ENCODE measurements around the gene ROBO2. TPM values are rescaled to one million over a fixed set of nuclear protein-coding genes. Genes with fewer than 3 reads are reported as not detected.

ROBO2 gene
- polyA plus RNA-seq, 2 of the 4 experiments (the other 2 are of a cell fraction): 0.04 TPM; not detected in 1

DNA sequence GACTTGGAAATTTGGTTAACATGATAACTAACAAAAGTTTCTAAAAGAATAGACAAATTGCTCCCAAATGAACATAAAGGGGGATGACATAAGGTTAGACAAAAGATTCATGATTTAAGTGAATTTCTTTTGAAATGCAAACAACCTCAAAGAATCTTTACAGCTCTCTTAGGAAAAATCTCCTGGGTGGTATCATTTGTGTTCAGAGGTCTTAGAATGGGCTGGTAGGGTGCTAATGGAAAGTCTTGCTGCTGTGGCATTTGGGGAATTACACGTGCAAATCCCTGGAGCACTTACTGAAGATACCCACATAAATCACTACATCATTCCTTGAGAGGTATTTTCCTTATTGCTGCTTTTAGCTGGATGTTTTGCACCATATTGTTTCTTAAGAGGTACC lies 14.4 kb upstream of the ROBO2 start:
- Histone ChIP-seq H3K9me3 (no peaks in the 10 kb centered on the region), H3K4me1 (no peaks in the 10 kb centered on the region), H3K4me2 (no peak overlapping the region), H3K4me3 (no peak overlapping the region), H3K27ac (no peak overlapping the region)
- ATAC-seq (no peak), DNase-seq (ENCODE audit: low read depth in 1 of 2, low spot score in 1 of 2) (no peak), FAIRE-seq (no peak)
- ChIA-PET CTCF (no interaction called here), POLR2A (no interaction called here)
- WGBS (ENCODE audit: missing lambda C conversion rate): 0% methylated on average over 1 of the region's 1 CpG
- TF ChIP-seq MAZ (IDR thresholded peaks at IDR 0.05; ENCODE audit: borderline replicate concordance, low read depth, low read length): no peak
- no peak for TF ChIP-seq JUN (IDR thresholded peaks at IDR 0.05)
- TF ChIP-seq, protein P1, sequence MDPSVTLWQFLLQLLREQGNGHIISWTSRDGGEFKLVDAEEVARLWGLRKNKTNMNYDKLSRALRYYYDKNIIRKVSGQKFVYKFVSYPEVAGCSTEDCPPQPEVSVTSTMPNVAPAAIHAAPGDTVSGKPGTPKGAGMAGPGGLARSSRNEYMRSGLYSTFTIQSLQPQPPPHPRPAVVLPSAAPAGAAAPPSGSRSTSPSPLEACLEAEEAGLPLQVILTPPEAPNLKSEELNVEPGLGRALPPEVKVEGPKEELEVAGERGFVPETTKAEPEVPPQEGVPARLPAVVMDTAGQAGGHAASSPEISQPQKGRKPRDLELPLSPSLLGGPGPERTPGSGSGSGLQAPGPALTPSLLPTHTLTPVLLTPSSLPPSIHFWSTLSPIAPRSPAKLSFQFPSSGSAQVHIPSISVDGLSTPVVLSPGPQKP (IDR thresholded peaks at IDR 0.05; ENCODE audit: low read depth, low read length): no peak
- no peak for TF ChIP-seq SMC3 (IDR thresholded peaks at IDR 0.05)
- TF ChIP-seq, protein P2, sequence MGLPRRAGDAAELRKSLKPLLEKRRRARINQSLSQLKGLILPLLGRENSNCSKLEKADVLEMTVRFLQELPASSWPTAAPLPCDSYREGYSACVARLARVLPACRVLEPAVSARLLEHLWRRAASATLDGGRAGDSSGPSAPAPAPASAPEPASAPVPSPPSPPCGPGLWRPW (IDR thresholded peaks at IDR 0.05): no peak
- TF ChIP-seq FOSB (CRISPR knock-in tag; IDR thresholded peaks at IDR 0.05): no peak
- TF ChIP-seq RFX5 (IDR thresholded peaks at IDR 0.05): no peak
- no peak for TF ChIP-seq CBX2 (IDR thresholded peaks at IDR 0.05; ENCODE audit: borderline replicate concordance, low read depth)
- no peak for TF ChIP-seq HOXB5 (CRISPR knock-in tag; IDR thresholded peaks at IDR 0.05)
- TF ChIP-seq, protein P3, sequence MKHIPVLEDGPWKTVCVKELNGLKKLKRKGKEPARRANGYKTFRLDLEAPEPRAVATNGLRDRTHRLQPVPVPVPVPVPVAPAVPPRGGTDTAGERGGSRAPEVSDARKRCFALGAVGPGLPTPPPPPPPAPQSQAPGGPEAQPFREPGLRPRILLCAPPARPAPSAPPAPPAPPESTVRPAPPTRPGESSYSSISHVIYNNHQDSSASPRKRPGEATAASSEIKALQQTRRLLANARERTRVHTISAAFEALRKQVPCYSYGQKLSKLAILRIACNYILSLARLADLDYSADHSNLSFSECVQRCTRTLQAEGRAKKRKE (CRISPR knock-in tag; IDR thresholded peaks at IDR 0.05; ENCODE audit: low read depth): no peak
- TF ChIP-seq RNF2 (IDR thresholded peaks at IDR 0.05; ENCODE audit: borderline replicate concordance, low read depth): no peak
- TF ChIP-seq, protein P4, sequence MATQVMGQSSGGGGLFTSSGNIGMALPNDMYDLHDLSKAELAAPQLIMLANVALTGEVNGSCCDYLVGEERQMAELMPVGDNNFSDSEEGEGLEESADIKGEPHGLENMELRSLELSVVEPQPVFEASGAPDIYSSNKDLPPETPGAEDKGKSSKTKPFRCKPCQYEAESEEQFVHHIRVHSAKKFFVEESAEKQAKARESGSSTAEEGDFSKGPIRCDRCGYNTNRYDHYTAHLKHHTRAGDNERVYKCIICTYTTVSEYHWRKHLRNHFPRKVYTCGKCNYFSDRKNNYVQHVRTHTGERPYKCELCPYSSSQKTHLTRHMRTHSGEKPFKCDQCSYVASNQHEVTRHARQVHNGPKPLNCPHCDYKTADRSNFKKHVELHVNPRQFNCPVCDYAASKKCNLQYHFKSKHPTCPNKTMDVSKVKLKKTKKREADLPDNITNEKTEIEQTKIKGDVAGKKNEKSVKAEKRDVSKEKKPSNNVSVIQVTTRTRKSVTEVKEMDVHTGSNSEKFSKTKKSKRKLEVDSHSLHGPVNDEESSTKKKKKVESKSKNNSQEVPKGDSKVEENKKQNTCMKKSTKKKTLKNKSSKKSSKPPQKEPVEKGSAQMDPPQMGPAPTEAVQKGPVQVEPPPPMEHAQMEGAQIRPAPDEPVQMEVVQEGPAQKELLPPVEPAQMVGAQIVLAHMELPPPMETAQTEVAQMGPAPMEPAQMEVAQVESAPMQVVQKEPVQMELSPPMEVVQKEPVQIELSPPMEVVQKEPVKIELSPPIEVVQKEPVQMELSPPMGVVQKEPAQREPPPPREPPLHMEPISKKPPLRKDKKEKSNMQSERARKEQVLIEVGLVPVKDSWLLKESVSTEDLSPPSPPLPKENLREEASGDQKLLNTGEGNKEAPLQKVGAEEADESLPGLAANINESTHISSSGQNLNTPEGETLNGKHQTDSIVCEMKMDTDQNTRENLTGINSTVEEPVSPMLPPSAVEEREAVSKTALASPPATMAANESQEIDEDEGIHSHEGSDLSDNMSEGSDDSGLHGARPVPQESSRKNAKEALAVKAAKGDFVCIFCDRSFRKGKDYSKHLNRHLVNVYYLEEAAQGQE (IDR thresholded peaks at IDR 0.05): no peak
- no peak for TF ChIP-seq CBX8 (IDR thresholded peaks at IDR 0.05)
- no peak for TF ChIP-seq ZFP36 (IDR thresholded peaks at IDR 0.05; ENCODE audit: borderline replicate concordance, partially characterized antibody)
- TF ChIP-seq BHLHE40 (IDR thresholded peaks at IDR 0.05; ENCODE audit: low read depth, low read length): no peak
- no peak for TF ChIP-seq JUNB (IDR thresholded peaks at IDR 0.05)
- no peak for TF ChIP-seq ZSCAN20 (CRISPR knock-in tag; IDR thresholded peaks at IDR 0.05)
- no peak for TF ChIP-seq RARB (CRISPR knock-in tag; IDR thresholded peaks at IDR 0.05)

DNA sequence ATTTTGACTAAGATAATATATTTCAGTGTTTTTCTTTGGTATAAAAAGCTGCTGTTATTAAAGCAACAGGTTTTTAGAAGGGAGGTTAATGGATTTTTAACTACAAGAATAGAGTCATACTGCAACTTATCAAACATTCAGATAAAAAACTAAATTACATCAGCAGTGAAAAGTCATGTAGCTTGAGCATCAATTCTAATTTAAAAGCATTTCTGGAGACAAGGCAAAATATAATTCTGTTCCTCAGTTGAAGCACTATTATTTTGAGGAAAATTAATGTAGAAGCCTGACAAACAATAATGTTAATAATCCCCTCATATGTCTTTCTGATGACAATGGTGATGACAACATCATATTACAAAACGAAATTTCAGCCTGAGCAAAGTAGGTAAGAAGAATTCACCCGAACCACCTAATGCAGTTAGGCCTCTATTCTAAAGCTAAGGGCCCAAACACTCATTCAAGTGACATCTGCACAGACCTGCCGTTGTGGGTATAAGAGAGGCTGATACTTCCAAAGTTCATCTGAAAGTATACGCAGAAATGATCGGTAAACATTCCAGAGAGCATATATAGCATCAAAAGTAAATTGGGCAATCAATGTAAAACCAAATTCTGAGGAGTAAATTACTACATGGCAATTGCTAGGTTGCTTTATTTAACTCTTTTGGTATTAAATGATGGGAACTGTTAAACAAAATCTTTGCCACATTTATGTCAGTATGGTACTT lies 12.8 kb upstream of the ROBO2 start:
- DNase-seq (ENCODE audit: low read depth in 1 of 2, low spot score in 1 of 2) (no peak), FAIRE-seq (no peak), ATAC-seq (no peak)
- Histone ChIP-seq H3K4me1 (no peaks in the 10 kb centered on the region), H3K9me3 (no peaks in the 10 kb centered on the region), H3K27ac (no peak overlapping the region), H3K4me2 (no peak overlapping the region), H3K4me3 (no peak overlapping the region)
- WGBS (ENCODE audit: missing lambda C conversion rate): 41% methylated on average over 5 of the region's 5 CpGs
- CTCF ChIA-PET: interaction anchor here (1.2 to 1.6 kb wide), 2 partner anchors 10 to 12 kb away, joined by 3 to 4 read pairs; no protein-coding TSS in a partner anchor
- TF ChIP-seq, protein P5, sequence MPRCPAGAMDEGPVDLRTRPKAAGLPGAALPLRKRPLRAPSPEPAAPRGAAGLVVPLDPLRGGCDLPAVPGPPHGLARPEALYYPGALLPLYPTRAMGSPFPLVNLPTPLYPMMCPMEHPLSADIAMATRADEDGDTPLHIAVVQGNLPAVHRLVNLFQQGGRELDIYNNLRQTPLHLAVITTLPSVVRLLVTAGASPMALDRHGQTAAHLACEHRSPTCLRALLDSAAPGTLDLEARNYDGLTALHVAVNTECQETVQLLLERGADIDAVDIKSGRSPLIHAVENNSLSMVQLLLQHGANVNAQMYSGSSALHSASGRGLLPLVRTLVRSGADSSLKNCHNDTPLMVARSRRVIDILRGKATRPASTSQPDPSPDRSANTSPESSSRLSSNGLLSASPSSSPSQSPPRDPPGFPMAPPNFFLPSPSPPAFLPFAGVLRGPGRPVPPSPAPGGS (IDR thresholded peaks at IDR 0.05): no peak
- TF ChIP-seq RCOR1 (IDR thresholded peaks at IDR 0.05; ENCODE audit: low read depth, low read length): no peak
- TF ChIP-seq MAFK (IDR thresholded peaks at IDR 0.05; ENCODE audit: partially characterized antibody): no peak
- TF ChIP-seq CHD2 (IDR thresholded peaks at IDR 0.05; ENCODE audit: low read length, partially characterized antibody): no peak
- TF ChIP-seq FOSB (CRISPR knock-in tag; IDR thresholded peaks at IDR 0.05): no peak
- TF ChIP-seq CBX2 (IDR thresholded peaks at IDR 0.05; ENCODE audit: borderline replicate concordance, low read depth): no peak
- TF ChIP-seq, protein P6, sequence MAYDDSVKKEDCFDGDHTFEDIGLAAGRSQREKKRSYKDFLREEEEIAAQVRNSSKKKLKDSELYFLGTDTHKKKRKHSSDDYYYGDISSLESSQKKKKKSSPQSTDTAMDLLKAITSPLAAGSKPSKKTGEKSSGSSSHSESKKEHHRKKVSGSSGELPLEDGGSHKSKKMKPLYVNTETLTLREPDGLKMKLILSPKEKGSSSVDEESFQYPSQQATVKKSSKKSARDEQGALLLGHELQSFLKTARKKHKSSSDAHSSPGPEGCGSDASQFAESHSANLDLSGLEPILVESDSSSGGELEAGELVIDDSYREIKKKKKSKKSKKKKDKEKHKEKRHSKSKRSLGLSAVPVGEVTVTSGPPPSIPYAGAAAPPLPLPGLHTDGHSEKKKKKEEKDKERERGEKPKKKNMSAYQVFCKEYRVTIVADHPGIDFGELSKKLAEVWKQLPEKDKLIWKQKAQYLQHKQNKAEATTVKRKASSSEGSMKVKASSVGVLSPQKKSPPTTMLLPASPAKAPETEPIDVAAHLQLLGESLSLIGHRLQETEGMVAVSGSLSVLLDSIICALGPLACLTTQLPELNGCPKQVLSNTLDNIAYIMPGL (CRISPR knock-in tag; IDR thresholded peaks at IDR 0.05; ENCODE audit: borderline replicate concordance): no peak
- TF ChIP-seq JUN (IDR thresholded peaks at IDR 0.05): no peak
- POLR2A ChIA-PET: no interaction called here
